Liver (tissue), 9 donors: ENCODE data around the gene RABEP2. TPM values are rescaled to one million over a fixed set of nuclear protein-coding genes. Genes with fewer than 3 reads are reported as not detected.

Experiments
- DNase-seq: peaks from one replicate; pipeline ENCODE4 v3.0.0-alpha.2; 2017; ENCODE audit warnings: low spot score
- H3K27ac ChIP-seq, 2 donors: one replicate each; pipeline ENCODE4 v1.7.0; 2013; ENCODE audit warnings: inconsistent platforms in 2 of 2, low read length in 2 of 2, control low read depth in 1 of 2, low read depth in 1 of 2, mild to moderate bottlenecking in 1 of 2
- H3K27me3 ChIP-seq, 4 donors: one replicate each; pipeline versions ENCODE4 v1.6.1 to v1.7.0; 2013; ENCODE audit warnings: low read length in 3 of 4, inconsistent platforms in 1 of 4, mild to moderate bottlenecking in 1 of 4, moderate library complexity in 1 of 4; ENCODE audit not compliant: control insufficient read depth in 4 of 4, insufficient read depth in 4 of 4
- H3K36me3 ChIP-seq, 4 donors: one replicate each; pipeline versions ENCODE4 v1.6.1 to v1.7.0; 2013; ENCODE audit warnings: low read length in 3 of 4, mild to moderate bottlenecking in 3 of 4, low read depth in 1 of 4, moderate library complexity in 1 of 4; ENCODE audit not compliant: control insufficient read depth in 4 of 4, insufficient read depth in 3 of 4
- H3K4me1 ChIP-seq, 4 donors: one replicate each; pipeline versions ENCODE4 v1.6.1 to v1.7.0; 2013; ENCODE audit warnings: low read length in 3 of 4, mild to moderate bottlenecking in 3 of 4, moderate library complexity in 1 of 4; ENCODE audit not compliant: control insufficient read depth in 4 of 4, insufficient read depth in 4 of 4
- H3K4me3 ChIP-seq, 3 donors: one replicate each; pipeline versions ENCODE4 v1.6.1 to v1.7.0; 2013; ENCODE audit warnings: low read length in 3 of 3, control low read depth in 1 of 3, low read depth in 1 of 3, mild to moderate bottlenecking in 1 of 3
- H3K9ac ChIP-seq, 2 donors: one replicate each; pipeline ENCODE4 v1.7.0; 2013; ENCODE audit warnings: low read length in 2 of 2, mild to moderate bottlenecking in 2 of 2, moderate library complexity in 2 of 2, control low read depth in 1 of 2, low read depth in 1 of 2
- H3K9me3 ChIP-seq, 4 donors: one replicate each; pipeline versions ENCODE4 v1.6.1 to v1.7.0; 2013; ENCODE audit warnings: low read length in 3 of 4; ENCODE audit not compliant: control insufficient read depth in 4 of 4
- EGR1 ChIP-seq, 2 donors: IDR thresholded peaks; 2 replicates each; pipeline ENCODE4 v1.6.1; 2016 to 2018; ENCODE audit warnings: antibody characterized with exemption in 2 of 2, low read depth in 2 of 2
- FOXA1 ChIP-seq: IDR thresholded peaks from 2 replicates; pipeline ENCODE4 v1.6.1; 2016; ENCODE audit warnings: antibody characterized with exemption
- FOXA2 ChIP-seq: IDR thresholded peaks from 2 replicates; pipeline ENCODE4 v1.6.1; 2016; ENCODE audit warnings: antibody characterized with exemption
- GABPA ChIP-seq, 2 donors: IDR thresholded peaks in 1 of 2; conservative IDR thresholded peaks in 1 of 2; 2 replicates each; pipeline ENCODE4 v1.6.1; 2016; ENCODE audit warnings: antibody characterized with exemption in 2 of 2, mild to moderate bottlenecking in 1 of 2, moderate library complexity in 1 of 2
- HNF4A ChIP-seq, 2 donors: conservative IDR thresholded peaks; 2 replicates each; pipeline ENCODE4 v1.6.1; 2016; ENCODE audit warnings: antibody characterized with exemption in 2 of 2, mild to moderate bottlenecking in 2 of 2
- HNF4G ChIP-seq: IDR thresholded peaks from 2 replicates; pipeline ENCODE4 v1.6.1; 2016; ENCODE audit warnings: antibody characterized with exemption
- JUND ChIP-seq, 2 donors: IDR thresholded peaks; 2 replicates each; pipeline ENCODE4 v1.6.1; 2016; ENCODE audit warnings: antibody characterized with exemption in 2 of 2
- NR2F2 ChIP-seq: IDR thresholded peaks from 2 replicates; pipeline ENCODE4 v1.6.1; 2016; ENCODE audit warnings: antibody characterized with exemption
- RAD21 ChIP-seq, 2 donors: IDR thresholded peaks; 2 replicates each; pipeline ENCODE4 v1.6.1; 2016; ENCODE audit warnings: antibody characterized with exemption in 2 of 2, mild to moderate bottlenecking in 2 of 2
- RXRA ChIP-seq, 2 donors: IDR thresholded peaks; 2 replicates each; pipeline ENCODE4 v1.6.1; 2017 to 2018; ENCODE audit warnings: antibody characterized with exemption in 2 of 2, mild to moderate bottlenecking in 1 of 2
- SP1 ChIP-seq: IDR thresholded peaks from 2 replicates; pipeline ENCODE4 v1.6.1; 2018; ENCODE audit warnings: antibody characterized with exemption, mild to moderate bottlenecking
- TAF1 ChIP-seq: conservative IDR thresholded peaks from 2 replicates; pipeline ENCODE4 v1.6.1; 2016; ENCODE audit warnings: antibody characterized with exemption, mild to moderate bottlenecking
- YY1 ChIP-seq: IDR thresholded peaks from 2 replicates; pipeline ENCODE4 v1.6.1; 2016; ENCODE audit warnings: antibody characterized with exemption, mild to moderate bottlenecking
- WGBS: extraction: QIAGEN DNeasy Blood & Tissue Kit; methylation state at CpG from one replicate; pipeline ENCODE4 v1.1.7; 2013; 5-methylcytosine and 5-hydroxymethylcytosine counted together
- polyA plus RNA-seq, 2 donors: library from polyadenylated mRNA; stranded (reverse) in 1 of 2; unstranded in 1 of 2; fragments of 200-250 nt in 1 of 2; fragments of >200 nt in 1 of 2; fragmentation: Nextera tagmentation in 1 of 2; extraction: Ambion mirVana in 1 of 2; gene quantifications; one replicate each; pipeline versions ENCODE4 v1.2.1 to v1.2.3, GENCODE V29; 2013 to 2015
- total RNA-seq, 2 donors: library from RNA; depleted of rRNA; stranded (reverse); fragments of >200 nt; gene quantifications; one replicate each; pipeline ENCODE4 v1.2.3, GENCODE V29; 2014
- TF ChIP-seq, protein P1 (sequence below): IDR thresholded peaks from 2 replicates; pipeline ENCODE4 v1.6.1; 2016; ENCODE audit warnings: antibody characterized with exemption
- TF ChIP-seq, protein P2 (sequence below): IDR thresholded peaks from 2 replicates; pipeline ENCODE4 v1.6.1; 2016; ENCODE audit warnings: antibody characterized with exemption
- TF ChIP-seq, protein P3 (sequence below): IDR thresholded peaks from 2 replicates; pipeline ENCODE4 v1.6.1; 2016; ENCODE audit warnings: antibody characterized with exemption
- TF ChIP-seq, protein P4 (sequence below): fragments of 150-350 bp; IDR thresholded peaks from 2 replicates; pipeline ENCODE4 v1.5.1; 2017; ENCODE audit warnings: improper control_type of control experiment, low read depth, low read length; ENCODE audit not compliant: missing input control
- TF ChIP-seq, protein P5 (sequence below): IDR thresholded peaks from 2 replicates; pipeline ENCODE4 v1.6.1; 2016; ENCODE audit warnings: antibody characterized with exemption, mild to moderate bottlenecking
- donor health status: healthy.
- donor health status: healthy.
- donor health status: healthy.
- donor health status: healthy.
- donor health status: healthy.

Gene RABEP2
- total and polyA plus RNA-seq, 4 donors, result 3.0 to 16.1 (median 8.3) TPM

DNA sequence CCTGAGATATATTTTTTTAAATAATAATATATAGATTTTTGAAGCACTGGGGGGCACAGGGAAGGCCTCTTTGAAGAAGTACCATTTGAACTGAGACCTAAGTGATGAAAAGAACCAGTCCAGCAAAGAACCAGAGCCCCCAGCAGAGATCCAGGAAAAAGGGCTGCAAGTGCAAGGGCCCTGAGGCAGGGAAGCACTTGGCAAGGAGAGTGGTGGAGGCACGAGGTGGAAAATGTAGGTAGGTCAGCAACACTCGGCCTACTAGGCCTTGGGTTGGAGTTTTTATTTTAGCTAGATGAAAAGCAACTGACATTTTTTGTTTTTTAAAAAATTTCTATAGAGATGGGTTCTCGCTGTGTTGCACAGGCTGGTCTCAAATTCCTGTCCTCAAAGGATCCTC lies 5.2 kb upstream of the RABEP2 start:
- 89% methylated on average over 3 of the region's 3 CpGs for WGBS
- DNase-seq, result no peak
- Histone ChIP-seq H3K4me1 (peaks cover 0 to 7% (median 2%) of the 10 kb centered on the region in 4 donors), H3K9me3 (no peaks in the 10 kb centered on the region), H3K27me3 (no peaks in the 10 kb centered on the region), H3K36me3 (no peaks in the 10 kb centered on the region), H3K27ac (no peak overlapping the region), H3K4me3 (no peak overlapping the region), H3K9ac (no peak overlapping the region)
- TF ChIP-seq HNF4A (conservative IDR thresholded peaks at IDR 0.05), result no peak
- no peak for TF ChIP-seq GABPA (IDR thresholded peaks at IDR 0.05 in 1 of 2, conservative IDR thresholded peaks at IDR 0.05 in 1 of 2)
- no peak for TF ChIP-seq NR2F2
- TF ChIP-seq TAF1, result no peak
- TF ChIP-seq FOXA1, result no peak
- TF ChIP-seq FOXA2, result no peak
- TF ChIP-seq, protein P1, sequence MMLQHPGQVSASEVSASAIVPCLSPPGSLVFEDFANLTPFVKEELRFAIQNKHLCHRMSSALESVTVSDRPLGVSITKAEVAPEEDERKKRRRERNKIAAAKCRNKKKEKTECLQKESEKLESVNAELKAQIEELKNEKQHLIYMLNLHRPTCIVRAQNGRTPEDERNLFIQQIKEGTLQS, result no peak
- TF ChIP-seq, protein P2, sequence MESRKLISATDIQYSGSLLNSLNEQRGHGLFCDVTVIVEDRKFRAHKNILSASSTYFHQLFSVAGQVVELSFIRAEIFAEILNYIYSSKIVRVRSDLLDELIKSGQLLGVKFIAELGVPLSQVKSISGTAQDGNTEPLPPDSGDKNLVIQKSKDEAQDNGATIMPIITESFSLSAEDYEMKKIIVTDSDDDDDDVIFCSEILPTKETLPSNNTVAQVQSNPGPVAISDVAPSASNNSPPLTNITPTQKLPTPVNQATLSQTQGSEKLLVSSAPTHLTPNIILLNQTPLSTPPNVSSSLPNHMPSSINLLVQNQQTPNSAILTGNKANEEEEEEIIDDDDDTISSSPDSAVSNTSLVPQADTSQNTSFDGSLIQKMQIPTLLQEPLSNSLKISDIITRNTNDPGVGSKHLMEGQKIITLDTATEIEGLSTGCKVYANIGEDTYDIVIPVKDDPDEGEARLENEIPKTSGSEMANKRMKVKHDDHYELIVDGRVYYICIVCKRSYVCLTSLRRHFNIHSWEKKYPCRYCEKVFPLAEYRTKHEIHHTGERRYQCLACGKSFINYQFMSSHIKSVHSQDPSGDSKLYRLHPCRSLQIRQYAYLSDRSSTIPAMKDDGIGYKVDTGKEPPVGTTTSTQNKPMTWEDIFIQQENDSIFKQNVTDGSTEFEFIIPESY, result no peak
- TF ChIP-seq, protein P3, sequence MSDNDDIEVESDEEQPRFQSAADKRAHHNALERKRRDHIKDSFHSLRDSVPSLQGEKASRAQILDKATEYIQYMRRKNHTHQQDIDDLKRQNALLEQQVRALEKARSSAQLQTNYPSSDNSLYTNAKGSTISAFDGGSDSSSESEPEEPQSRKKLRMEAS, result no peak
- TF ChIP-seq EGR1 (IDR thresholded peaks at IDR 0.05; ENCODE audit: low read depth in 2 of 2), result no peak
- no peak for TF ChIP-seq HNF4G
- no peak for TF ChIP-seq RAD21 (IDR thresholded peaks at IDR 0.05)
- TF ChIP-seq, protein P4, sequence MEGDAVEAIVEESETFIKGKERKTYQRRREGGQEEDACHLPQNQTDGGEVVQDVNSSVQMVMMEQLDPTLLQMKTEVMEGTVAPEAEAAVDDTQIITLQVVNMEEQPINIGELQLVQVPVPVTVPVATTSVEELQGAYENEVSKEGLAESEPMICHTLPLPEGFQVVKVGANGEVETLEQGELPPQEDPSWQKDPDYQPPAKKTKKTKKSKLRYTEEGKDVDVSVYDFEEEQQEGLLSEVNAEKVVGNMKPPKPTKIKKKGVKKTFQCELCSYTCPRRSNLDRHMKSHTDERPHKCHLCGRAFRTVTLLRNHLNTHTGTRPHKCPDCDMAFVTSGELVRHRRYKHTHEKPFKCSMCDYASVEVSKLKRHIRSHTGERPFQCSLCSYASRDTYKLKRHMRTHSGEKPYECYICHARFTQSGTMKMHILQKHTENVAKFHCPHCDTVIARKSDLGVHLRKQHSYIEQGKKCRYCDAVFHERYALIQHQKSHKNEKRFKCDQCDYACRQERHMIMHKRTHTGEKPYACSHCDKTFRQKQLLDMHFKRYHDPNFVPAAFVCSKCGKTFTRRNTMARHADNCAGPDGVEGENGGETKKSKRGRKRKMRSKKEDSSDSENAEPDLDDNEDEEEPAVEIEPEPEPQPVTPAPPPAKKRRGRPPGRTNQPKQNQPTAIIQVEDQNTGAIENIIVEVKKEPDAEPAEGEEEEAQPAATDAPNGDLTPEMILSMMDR, result no peak
- no peak for TF ChIP-seq YY1
- no peak for TF ChIP-seq JUND (IDR thresholded peaks at IDR 0.05)
- TF ChIP-seq RXRA (IDR thresholded peaks at IDR 0.05), result no peak
- TF ChIP-seq, protein P5, sequence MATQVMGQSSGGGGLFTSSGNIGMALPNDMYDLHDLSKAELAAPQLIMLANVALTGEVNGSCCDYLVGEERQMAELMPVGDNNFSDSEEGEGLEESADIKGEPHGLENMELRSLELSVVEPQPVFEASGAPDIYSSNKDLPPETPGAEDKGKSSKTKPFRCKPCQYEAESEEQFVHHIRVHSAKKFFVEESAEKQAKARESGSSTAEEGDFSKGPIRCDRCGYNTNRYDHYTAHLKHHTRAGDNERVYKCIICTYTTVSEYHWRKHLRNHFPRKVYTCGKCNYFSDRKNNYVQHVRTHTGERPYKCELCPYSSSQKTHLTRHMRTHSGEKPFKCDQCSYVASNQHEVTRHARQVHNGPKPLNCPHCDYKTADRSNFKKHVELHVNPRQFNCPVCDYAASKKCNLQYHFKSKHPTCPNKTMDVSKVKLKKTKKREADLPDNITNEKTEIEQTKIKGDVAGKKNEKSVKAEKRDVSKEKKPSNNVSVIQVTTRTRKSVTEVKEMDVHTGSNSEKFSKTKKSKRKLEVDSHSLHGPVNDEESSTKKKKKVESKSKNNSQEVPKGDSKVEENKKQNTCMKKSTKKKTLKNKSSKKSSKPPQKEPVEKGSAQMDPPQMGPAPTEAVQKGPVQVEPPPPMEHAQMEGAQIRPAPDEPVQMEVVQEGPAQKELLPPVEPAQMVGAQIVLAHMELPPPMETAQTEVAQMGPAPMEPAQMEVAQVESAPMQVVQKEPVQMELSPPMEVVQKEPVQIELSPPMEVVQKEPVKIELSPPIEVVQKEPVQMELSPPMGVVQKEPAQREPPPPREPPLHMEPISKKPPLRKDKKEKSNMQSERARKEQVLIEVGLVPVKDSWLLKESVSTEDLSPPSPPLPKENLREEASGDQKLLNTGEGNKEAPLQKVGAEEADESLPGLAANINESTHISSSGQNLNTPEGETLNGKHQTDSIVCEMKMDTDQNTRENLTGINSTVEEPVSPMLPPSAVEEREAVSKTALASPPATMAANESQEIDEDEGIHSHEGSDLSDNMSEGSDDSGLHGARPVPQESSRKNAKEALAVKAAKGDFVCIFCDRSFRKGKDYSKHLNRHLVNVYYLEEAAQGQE, result no peak
- no peak for TF ChIP-seq SP1
